ENCODE results near the gene KCTD3. TPM values are rescaled to one million over a fixed set of nuclear protein-coding genes. Genes with fewer than 3 reads are reported as not detected.

Gene KCTD3
- total RNA-seq, 1 donor from 2014 or later = 76.9 TPM

DNA sequence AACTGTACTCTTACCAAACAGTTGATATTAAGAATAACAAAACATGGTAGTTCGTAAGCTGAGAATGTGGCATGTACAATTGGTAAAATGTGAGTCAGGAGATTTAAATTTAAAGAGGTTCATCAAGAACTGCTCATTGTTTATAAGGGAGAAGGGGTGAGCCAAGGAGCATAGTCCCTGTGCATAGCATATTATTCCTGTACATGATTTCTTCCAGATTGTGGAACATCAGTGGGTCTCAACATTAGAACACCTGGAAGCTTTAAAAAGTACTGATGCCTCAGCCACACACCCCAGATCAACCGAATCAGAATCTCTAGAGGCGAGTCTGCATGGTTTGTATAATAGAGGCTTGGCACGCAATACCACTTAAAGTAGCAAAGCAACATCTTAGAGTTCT, 56.1 kb downstream of the KCTD3 start:
- no peaks in the 10 kb centered on the region for H3K9me3 ChIP-seq
- H3K27ac ChIP-seq = no peak overlapping the region
- H3K27me3 ChIP-seq = no peaks in the 10 kb centered on the region
- TF ChIP-seq POLR2A (IDR thresholded peaks at IDR 0.05) (no peak), POLR2AphosphoS5 (IDR thresholded peaks at IDR 0.05; ENCODE audit: insufficient read depth in 1 of 2, low read depth in 1 of 2) (no peak)
- TF ChIP-seq, protein P1, sequence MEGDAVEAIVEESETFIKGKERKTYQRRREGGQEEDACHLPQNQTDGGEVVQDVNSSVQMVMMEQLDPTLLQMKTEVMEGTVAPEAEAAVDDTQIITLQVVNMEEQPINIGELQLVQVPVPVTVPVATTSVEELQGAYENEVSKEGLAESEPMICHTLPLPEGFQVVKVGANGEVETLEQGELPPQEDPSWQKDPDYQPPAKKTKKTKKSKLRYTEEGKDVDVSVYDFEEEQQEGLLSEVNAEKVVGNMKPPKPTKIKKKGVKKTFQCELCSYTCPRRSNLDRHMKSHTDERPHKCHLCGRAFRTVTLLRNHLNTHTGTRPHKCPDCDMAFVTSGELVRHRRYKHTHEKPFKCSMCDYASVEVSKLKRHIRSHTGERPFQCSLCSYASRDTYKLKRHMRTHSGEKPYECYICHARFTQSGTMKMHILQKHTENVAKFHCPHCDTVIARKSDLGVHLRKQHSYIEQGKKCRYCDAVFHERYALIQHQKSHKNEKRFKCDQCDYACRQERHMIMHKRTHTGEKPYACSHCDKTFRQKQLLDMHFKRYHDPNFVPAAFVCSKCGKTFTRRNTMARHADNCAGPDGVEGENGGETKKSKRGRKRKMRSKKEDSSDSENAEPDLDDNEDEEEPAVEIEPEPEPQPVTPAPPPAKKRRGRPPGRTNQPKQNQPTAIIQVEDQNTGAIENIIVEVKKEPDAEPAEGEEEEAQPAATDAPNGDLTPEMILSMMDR (IDR thresholded peaks at IDR 0.05) = no peak
- H3K4me3 ChIP-seq = no peak overlapping the region
- DNase-seq (ENCODE audit: extremely low spot score in 2 of 2) = no peak
- intact Hi-C loops (cut with DNase I) = no loop called here
- H3K36me3 ChIP-seq = peaks cover 0 to 36% of the 10 kb centered on the region in 2 donors
- H3K4me1 ChIP-seq = no peaks in the 10 kb centered on the region

DNA sequence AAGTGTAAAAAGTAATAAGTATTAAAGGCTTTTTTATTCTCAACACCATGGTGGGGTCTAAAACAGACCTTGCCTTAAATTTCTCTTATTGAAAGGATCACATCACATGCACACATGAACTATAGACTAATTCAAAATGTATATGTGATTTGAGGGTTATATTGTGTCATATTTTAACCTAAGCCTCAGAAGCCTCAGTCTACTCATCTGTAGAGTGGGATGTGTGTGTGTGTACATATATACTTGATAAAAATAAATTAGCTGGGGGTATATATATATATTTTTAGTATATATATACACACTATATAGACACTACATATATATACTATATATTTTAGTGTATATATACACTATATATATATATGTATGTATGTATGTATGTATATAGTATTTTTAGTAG, 58.8 kb downstream of the KCTD3 start:
- no peaks in the 10 kb centered on the region for H3K4me1 ChIP-seq
- H3K27me3 ChIP-seq = no peaks in the 10 kb centered on the region

DNA sequence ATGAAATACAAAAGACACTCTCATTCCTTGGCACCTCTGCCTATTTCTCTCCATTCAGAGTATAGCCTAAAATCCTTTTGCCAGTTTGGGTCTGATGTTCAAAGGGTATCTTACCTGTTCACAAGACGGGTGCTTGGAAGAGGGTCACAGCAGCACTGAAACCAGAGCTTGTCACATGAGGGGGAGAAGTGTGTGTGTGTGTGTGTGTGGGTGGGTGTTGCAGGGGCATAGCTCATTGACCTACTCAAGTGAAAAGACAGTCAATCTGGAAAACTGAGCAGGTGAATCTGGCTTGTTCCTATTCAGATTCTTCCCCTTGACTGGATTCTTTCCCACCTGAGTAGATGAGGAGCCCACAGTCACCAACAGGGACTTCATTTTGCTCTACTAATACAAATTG, 63.9 kb downstream of the KCTD3 start:
- intact Hi-C loops (cut with DNase I) = no loop called here
- Histone ChIP-seq H3K27ac (no peak overlapping the region), H3K4me1 (peaks cover 5% of the 10 kb centered on the region), H3K4me3 (no peak overlapping the region), H3K36me3 (no peaks in the 10 kb centered on the region), H3K27me3 (no peaks in the 10 kb centered on the region), H3K9me3 (no peaks in the 10 kb centered on the region)
- TF ChIP-seq POLR2A (IDR thresholded peaks at IDR 0.05) (no peak), POLR2AphosphoS5 (IDR thresholded peaks at IDR 0.05; ENCODE audit: insufficient read depth in 1 of 2, low read depth in 1 of 2) (no peak)
- TF ChIP-seq, protein P1 (IDR thresholded peaks at IDR 0.05) = no peak
- DNase-seq (ENCODE audit: extremely low spot score in 2 of 2) = no peak

More for the DNA sequence above, 58.8 kb downstream of the KCTD3 start:
- intact Hi-C loops (cut with DNase I) = no loop called here
- no peak for DNase-seq (ENCODE audit: extremely low spot score in 2 of 2)
- Histone ChIP-seq H3K4me3 (no peak overlapping the region), H3K9me3 (no peaks in the 10 kb centered on the region), H3K36me3 (peaks cover 0 to 9% of the 10 kb centered on the region in 2 donors), H3K27ac (no peak overlapping the region)
- TF ChIP-seq, protein P1 (IDR thresholded peaks at IDR 0.05) = no peak
- TF ChIP-seq POLR2A (IDR thresholded peaks at IDR 0.05) = no peak
- TF ChIP-seq POLR2AphosphoS5 (IDR thresholded peaks at IDR 0.05; ENCODE audit: insufficient read depth in 1 of 2, low read depth in 1 of 2) = no peak

DNA sequence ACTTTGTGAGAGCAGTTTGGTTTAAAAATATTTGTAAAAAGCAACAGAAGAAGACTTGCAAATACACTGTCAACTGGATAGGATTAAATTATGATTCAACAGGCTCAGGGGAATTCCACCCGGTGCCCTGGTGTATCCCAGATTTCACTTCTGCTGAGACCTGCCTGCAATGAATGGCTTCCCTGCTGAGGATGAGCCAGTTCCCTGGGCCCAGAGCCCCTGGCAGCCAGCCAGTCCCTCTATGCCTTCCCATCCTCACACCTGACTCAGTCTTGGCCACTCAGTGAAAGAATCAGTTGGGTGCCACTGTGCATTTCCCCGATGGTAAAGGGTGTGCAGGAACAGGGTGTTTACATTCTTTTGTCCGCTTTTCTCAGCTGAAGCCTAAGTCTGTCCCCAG, 64.4 kb downstream of the KCTD3 start:
- no peak for TF ChIP-seq POLR2AphosphoS5 (IDR thresholded peaks at IDR 0.05; ENCODE audit: insufficient read depth in 1 of 2, low read depth in 1 of 2)
- no peak for TF ChIP-seq POLR2A (IDR thresholded peaks at IDR 0.05)
- TF ChIP-seq, protein P1 (IDR thresholded peaks at IDR 0.05) = no peak
- no peak overlapping the region for H3K4me3 ChIP-seq
- peaks cover 10% of the 10 kb centered on the region for H3K4me1 ChIP-seq
- H3K9me3 ChIP-seq = no peaks in the 10 kb centered on the region
- H3K36me3 ChIP-seq = no peaks in the 10 kb centered on the region
- no peak for DNase-seq (ENCODE audit: extremely low spot score in 2 of 2)
- H3K27ac ChIP-seq = no peak overlapping the region
- intact Hi-C loops (cut with DNase I) = no loop called here
- H3K27me3 ChIP-seq = no peaks in the 10 kb centered on the region

DNA sequence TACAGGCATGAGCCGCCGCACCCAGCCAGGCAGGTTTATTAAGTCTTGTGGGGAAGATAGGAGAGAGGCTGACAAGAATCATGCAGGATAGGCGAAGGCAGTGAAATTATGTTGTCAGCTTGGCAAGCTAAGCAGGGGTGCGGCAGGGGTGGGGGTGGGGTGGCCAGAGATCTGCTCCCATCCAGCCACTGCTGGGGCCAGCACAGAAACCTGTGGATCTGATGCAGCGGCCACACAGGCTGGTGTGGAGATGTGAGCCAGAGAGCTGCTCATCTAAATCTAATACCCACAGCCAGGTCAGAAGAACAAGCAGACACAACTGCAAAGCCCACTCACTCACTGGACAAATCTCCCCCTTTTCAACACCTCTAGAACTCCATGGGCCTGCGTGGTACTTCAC, 68.7 kb downstream of the KCTD3 start:
- no peaks in the 10 kb centered on the region for H3K27me3 ChIP-seq
- intact Hi-C loops (cut with DNase I) = no loop called here
- peak overlapping the region; percentile 35 for H3K27ac ChIP-seq

More for the DNA sequence above, 68.7 kb downstream of the KCTD3 start:
- TF ChIP-seq POLR2A (IDR thresholded peaks at IDR 0.05) = no peak
- H3K4me1 ChIP-seq = peaks cover 20% of the 10 kb centered on the region
- no peak overlapping the region for H3K4me3 ChIP-seq
- no peaks in the 10 kb centered on the region for H3K36me3 ChIP-seq
- no peak for DNase-seq (ENCODE audit: extremely low spot score in 2 of 2)
- no peaks in the 10 kb centered on the region for H3K9me3 ChIP-seq
